Measurements from ENCODE around the gene HNF4A. TPM values are rescaled to one million over a fixed set of nuclear protein-coding genes. Genes with fewer than 3 reads are reported as not detected.

HNF4A gene
- total and polyA plus RNA-seq, 2 donors (not counting 1 experiment from before 2014, with no cell fraction given), result not detected

DNA sequence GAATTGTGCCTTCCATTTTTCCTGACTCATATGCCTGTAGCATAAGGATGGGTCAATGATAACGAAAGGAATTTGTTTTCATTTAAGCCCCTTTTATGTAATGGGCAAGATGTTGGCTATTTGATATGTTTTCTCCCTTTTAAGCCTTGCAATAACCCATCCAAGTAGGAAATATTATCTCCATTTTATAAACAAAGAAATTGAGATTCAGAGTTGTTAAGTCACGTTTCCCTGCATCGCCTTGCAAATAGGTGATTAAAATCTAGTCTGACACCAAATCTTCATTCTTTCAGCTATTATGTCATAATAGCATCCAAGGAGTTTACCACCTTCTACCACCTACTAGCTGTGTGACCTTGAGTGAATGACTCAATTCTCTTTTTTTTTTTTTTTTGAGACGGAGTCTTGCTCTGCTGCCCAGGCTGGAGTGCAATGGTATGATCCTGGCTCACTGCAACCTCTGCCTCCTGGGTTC lies 7.0 kb downstream of the HNF4A start:
- Histone ChIP-seq H2AFZ (ENCODE audit: insufficient read depth, low read depth, low read length, poor library complexity, severe bottlenecking) (no peak overlapping the region), H3K27ac (ENCODE audit: low read length in 2 of 2) (no peak overlapping the region), H3K9ac (ENCODE audit: low read length) (no peak overlapping the region), H3K36me3 (replicated peaks in 1 of 2; ENCODE audit: control extremely low read depth in 1 of 2, control insufficient read depth in 1 of 2, extremely low read depth in 1 of 2, insufficient read depth in 2 of 2, low read length in 1 of 2) (no peaks in the 10 kb centered on the region), H3K27me3 (replicated peaks in 1 of 4; ENCODE audit: control extremely low read depth in 1 of 4, control insufficient read depth in 3 of 4, insufficient read depth in 4 of 4, low read length in 3 of 4) (peaks cover 0 to 5% (median 2%) of the 10 kb centered on the region in 4 experiments), H3K9me3 (ENCODE audit: control extremely low read depth in 1 of 3, control insufficient read depth in 2 of 3, insufficient read depth in 1 of 3, low read length in 2 of 3) (no peaks in the 10 kb centered on the region), H3K79me2 (ENCODE audit: control insufficient read depth, insufficient read depth, low read length) (no peaks in the 10 kb centered on the region), H3K4me2 (replicated peaks; ENCODE audit: low read depth, low read length, poor library complexity, severe bottlenecking) (no peak overlapping the region), H3K4me3 (ENCODE audit: control extremely low read depth in 1 of 5, extremely low read depth in 1 of 5, insufficient read depth in 1 of 5, low read depth in 2 of 5, low read length in 4 of 5) (no peak overlapping the region), H4K20me1 (ENCODE audit: control insufficient read depth, insufficient read depth, low read length, poor library complexity, severe bottlenecking) (no peaks in the 10 kb centered on the region), H3K4me1 (ENCODE audit: control insufficient read depth in 2 of 2, insufficient read depth in 2 of 2, low read length in 2 of 2) (no peaks in the 10 kb centered on the region)
- no CpG with 5 or more reads among the region's 4 CpGs for WGBS (ENCODE audit: insufficient coverage)
- DNase-seq, result no peak
- Mint-ChIP-seq H3K4me1 (no peaks in the 10 kb centered on the region), H3K27ac (no peak overlapping the region), H3K27me3 (peaks cover 26% of the 10 kb centered on the region), H3K9me3 (ENCODE audit: insufficient read depth) (no peaks in the 10 kb centered on the region), H3K4me3 (no peak overlapping the region)
- ChIA-PET POLR2A (no interaction called here), CTCF (no interaction called here)
- ATAC-seq (ENCODE audit: low read depth), result no peak
- TF ChIP-seq, protein P1, sequence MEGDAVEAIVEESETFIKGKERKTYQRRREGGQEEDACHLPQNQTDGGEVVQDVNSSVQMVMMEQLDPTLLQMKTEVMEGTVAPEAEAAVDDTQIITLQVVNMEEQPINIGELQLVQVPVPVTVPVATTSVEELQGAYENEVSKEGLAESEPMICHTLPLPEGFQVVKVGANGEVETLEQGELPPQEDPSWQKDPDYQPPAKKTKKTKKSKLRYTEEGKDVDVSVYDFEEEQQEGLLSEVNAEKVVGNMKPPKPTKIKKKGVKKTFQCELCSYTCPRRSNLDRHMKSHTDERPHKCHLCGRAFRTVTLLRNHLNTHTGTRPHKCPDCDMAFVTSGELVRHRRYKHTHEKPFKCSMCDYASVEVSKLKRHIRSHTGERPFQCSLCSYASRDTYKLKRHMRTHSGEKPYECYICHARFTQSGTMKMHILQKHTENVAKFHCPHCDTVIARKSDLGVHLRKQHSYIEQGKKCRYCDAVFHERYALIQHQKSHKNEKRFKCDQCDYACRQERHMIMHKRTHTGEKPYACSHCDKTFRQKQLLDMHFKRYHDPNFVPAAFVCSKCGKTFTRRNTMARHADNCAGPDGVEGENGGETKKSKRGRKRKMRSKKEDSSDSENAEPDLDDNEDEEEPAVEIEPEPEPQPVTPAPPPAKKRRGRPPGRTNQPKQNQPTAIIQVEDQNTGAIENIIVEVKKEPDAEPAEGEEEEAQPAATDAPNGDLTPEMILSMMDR (IDR thresholded peaks at IDR 0.05), result no peak
- no peak for TF ChIP-seq EZH2 (IDR thresholded peaks at IDR 0.05; ENCODE audit: borderline replicate concordance, insufficient read depth, low read depth, low read length, poor library complexity, severe bottlenecking)
- intact Hi-C loops (cut with micrococcal nuclease), result no loop called here

DNA sequence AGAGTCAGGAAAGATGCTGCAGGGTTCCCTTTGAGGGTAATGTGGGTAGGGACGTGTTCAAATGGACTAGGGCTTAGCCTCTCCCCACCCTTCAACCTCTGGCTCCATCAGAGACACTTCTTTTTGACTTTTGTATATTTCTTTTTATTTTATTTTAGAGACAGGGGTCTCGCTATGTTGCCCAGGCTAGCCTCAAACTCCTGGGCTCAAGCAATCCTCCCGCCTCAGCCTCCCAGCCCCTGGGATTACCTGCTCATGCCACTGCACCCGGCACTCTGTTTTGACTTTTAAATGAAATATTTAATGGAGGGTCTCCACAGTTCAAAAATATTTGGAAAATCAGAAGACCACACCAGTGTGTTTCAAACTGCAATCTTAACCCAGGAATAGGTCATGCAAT lies 8.6 kb downstream of the HNF4A start:
- Histone ChIP-seq H3K4me2 (replicated peaks; ENCODE audit: low read depth, low read length, poor library complexity, severe bottlenecking) (no peak overlapping the region), H3K27me3 (replicated peaks in 1 of 4; ENCODE audit: control extremely low read depth in 1 of 4, control insufficient read depth in 3 of 4, insufficient read depth in 4 of 4, low read length in 3 of 4) (peaks cover 0 to 5% (median 0%) of the 10 kb centered on the region in 4 experiments), H4K20me1 (ENCODE audit: control insufficient read depth, insufficient read depth, low read length, poor library complexity, severe bottlenecking) (no peaks in the 10 kb centered on the region), H2AFZ (ENCODE audit: insufficient read depth, low read depth, low read length, poor library complexity, severe bottlenecking) (no peak overlapping the region), H3K4me1 (ENCODE audit: control insufficient read depth in 2 of 2, insufficient read depth in 2 of 2, low read length in 2 of 2) (no peaks in the 10 kb centered on the region), H3K36me3 (replicated peaks in 1 of 2; ENCODE audit: control extremely low read depth in 1 of 2, control insufficient read depth in 1 of 2, extremely low read depth in 1 of 2, insufficient read depth in 2 of 2, low read length in 1 of 2) (no peaks in the 10 kb centered on the region), H3K27ac (ENCODE audit: low read length in 2 of 2) (no peak overlapping the region), H3K4me3 (ENCODE audit: control extremely low read depth in 1 of 5, extremely low read depth in 1 of 5, insufficient read depth in 1 of 5, low read depth in 2 of 5, low read length in 4 of 5) (no peak overlapping the region), H3K9me3 (ENCODE audit: control extremely low read depth in 1 of 3, control insufficient read depth in 2 of 3, insufficient read depth in 1 of 3, low read length in 2 of 3) (no peaks in the 10 kb centered on the region), H3K9ac (ENCODE audit: low read length) (no peak overlapping the region), H3K79me2 (ENCODE audit: control insufficient read depth, insufficient read depth, low read length) (no peaks in the 10 kb centered on the region)
- TF ChIP-seq, protein P1 (IDR thresholded peaks at IDR 0.05), result no peak
- no peak for TF ChIP-seq EZH2 (IDR thresholded peaks at IDR 0.05; ENCODE audit: borderline replicate concordance, insufficient read depth, low read depth, low read length, poor library complexity, severe bottlenecking)
- no peak overlapping the region for H3K27ac Mint-ChIP-seq
- intact Hi-C loops (cut with micrococcal nuclease), result no loop called here
- DNase-seq, result no peak
- ChIA-PET CTCF (no interaction called here), POLR2A (no interaction called here)
- no peaks in the 10 kb centered on the region for H3K9me3 Mint-ChIP-seq (ENCODE audit: insufficient read depth)
- no peak for ATAC-seq (ENCODE audit: low read depth)
- peaks cover 16% of the 10 kb centered on the region for H3K27me3 Mint-ChIP-seq
- no peak overlapping the region for H3K4me3 Mint-ChIP-seq
- no peaks in the 10 kb centered on the region for H3K4me1 Mint-ChIP-seq
- no CpG with 5 or more reads among the region's 4 CpGs for WGBS (ENCODE audit: insufficient coverage)

All from B cell (primary cell).